ENCODE data around the gene ROBO1. TPM values are rescaled to one million over a fixed set of nuclear protein-coding genes. Genes with fewer than 3 reads are reported as not detected.

Gene ROBO1
- total RNA-seq, 1 experiment from 2014 or later, result 67.6 TPM

GRCh38 chr3:78764634-78765033 lies 1003.2 kb downstream of the ROBO1 start:
- Histone ChIP-seq H3K4me3 (ENCODE audit: low read depth, low read length, poor library complexity, severe bottlenecking) (no peak overlapping the region), H3K9me3 (ENCODE audit: low read depth, low read length, poor library complexity, severe bottlenecking) (no peaks in the 10 kb centered on the region), H3K36me3 (ENCODE audit: insufficient read depth, low read length, poor library complexity, severe bottlenecking) (no peaks in the 10 kb centered on the region), H3K27ac (ENCODE audit: low read depth, low read length, poor library complexity, severe bottlenecking) (no peak overlapping the region), H3K4me1 (ENCODE audit: insufficient read depth, low read length, poor library complexity, severe bottlenecking) (peaks cover 5% of the 10 kb centered on the region), H3K27me3 (replicated peaks; ENCODE audit: insufficient read depth, low read depth, low read length, poor library complexity) (no peaks in the 10 kb centered on the region)
- DNase-seq (ENCODE audit: low spot score), result no peak
- ChIA-PET POLR2A (ENCODE audit: low non-redundant PET) (no interaction called here), CTCF (no interaction called here)
- TF ChIP-seq, protein P1, sequence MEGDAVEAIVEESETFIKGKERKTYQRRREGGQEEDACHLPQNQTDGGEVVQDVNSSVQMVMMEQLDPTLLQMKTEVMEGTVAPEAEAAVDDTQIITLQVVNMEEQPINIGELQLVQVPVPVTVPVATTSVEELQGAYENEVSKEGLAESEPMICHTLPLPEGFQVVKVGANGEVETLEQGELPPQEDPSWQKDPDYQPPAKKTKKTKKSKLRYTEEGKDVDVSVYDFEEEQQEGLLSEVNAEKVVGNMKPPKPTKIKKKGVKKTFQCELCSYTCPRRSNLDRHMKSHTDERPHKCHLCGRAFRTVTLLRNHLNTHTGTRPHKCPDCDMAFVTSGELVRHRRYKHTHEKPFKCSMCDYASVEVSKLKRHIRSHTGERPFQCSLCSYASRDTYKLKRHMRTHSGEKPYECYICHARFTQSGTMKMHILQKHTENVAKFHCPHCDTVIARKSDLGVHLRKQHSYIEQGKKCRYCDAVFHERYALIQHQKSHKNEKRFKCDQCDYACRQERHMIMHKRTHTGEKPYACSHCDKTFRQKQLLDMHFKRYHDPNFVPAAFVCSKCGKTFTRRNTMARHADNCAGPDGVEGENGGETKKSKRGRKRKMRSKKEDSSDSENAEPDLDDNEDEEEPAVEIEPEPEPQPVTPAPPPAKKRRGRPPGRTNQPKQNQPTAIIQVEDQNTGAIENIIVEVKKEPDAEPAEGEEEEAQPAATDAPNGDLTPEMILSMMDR (conservative IDR thresholded peaks at IDR 0.05; ENCODE audit: low read depth, low read length), result no peak
- TF ChIP-seq EZH2 (IDR thresholded peaks at IDR 0.05; ENCODE audit: borderline replicate concordance, low read depth, low read length, poor library complexity, severe bottlenecking), result no peak
- intact Hi-C loops (cut with micrococcal nuclease; ENCODE audit: unreplicated experiment), result no loop called here
- no TSS peak for BruUV-seq (replicated peaks)

GRCh38 chr3:78762121-78762520 lies 1005.7 kb downstream of the ROBO1 start:
- Histone ChIP-seq H3K4me3 (ENCODE audit: low read depth, low read length, poor library complexity, severe bottlenecking) (no peak overlapping the region), H3K27ac (ENCODE audit: low read depth, low read length, poor library complexity, severe bottlenecking) (no peak overlapping the region), H3K27me3 (replicated peaks; ENCODE audit: insufficient read depth, low read depth, low read length, poor library complexity) (no peaks in the 10 kb centered on the region), H3K9me3 (ENCODE audit: low read depth, low read length, poor library complexity, severe bottlenecking) (no peaks in the 10 kb centered on the region), H3K4me1 (ENCODE audit: insufficient read depth, low read length, poor library complexity, severe bottlenecking) (peaks cover 15% of the 10 kb centered on the region), H3K36me3 (ENCODE audit: insufficient read depth, low read length, poor library complexity, severe bottlenecking) (no peaks in the 10 kb centered on the region)
- BruUV-seq (replicated peaks), result no TSS peak
- intact Hi-C loops (cut with micrococcal nuclease; ENCODE audit: unreplicated experiment), result no loop called here
- TF ChIP-seq EZH2 (IDR thresholded peaks at IDR 0.05; ENCODE audit: borderline replicate concordance, low read depth, low read length, poor library complexity, severe bottlenecking), result no peak
- TF ChIP-seq, protein P1 (conservative IDR thresholded peaks at IDR 0.05; ENCODE audit: low read depth, low read length), result no peak
- ChIA-PET POLR2A (ENCODE audit: low non-redundant PET) (no interaction called here), CTCF (no interaction called here)
- DNase-seq (ENCODE audit: low spot score), result no peak

- POLR2A ChIA-PET (ENCODE audit: low non-redundant PET), result no interaction called here
- H3K9me3 ChIP-seq (ENCODE audit: low read depth, low read length, poor library complexity, severe bottlenecking), result no peaks in the 10 kb centered on the region
- intact Hi-C loops (cut with micrococcal nuclease; ENCODE audit: unreplicated experiment), result no loop called here
- no peak overlapping the region for H3K4me3 ChIP-seq (ENCODE audit: low read depth, low read length, poor library complexity, severe bottlenecking)
- H3K27ac ChIP-seq (ENCODE audit: low read depth, low read length, poor library complexity, severe bottlenecking), result no peak overlapping the region
- BruUV-seq (replicated peaks), result no TSS peak
- no peaks in the 10 kb centered on the region for H3K36me3 ChIP-seq (ENCODE audit: insufficient read depth, low read length, poor library complexity, severe bottlenecking)
- DNase-seq (ENCODE audit: low spot score), result no peak
- peaks cover 16% of the 10 kb centered on the region for H3K4me1 ChIP-seq (ENCODE audit: insufficient read depth, low read length, poor library complexity, severe bottlenecking)
- H3K27me3 ChIP-seq (replicated peaks; ENCODE audit: insufficient read depth, low read depth, low read length, poor library complexity), result no peaks in the 10 kb centered on the region
- CTCF ChIA-PET, result no interaction called here
- no peak for TF ChIP-seq EZH2 (IDR thresholded peaks at IDR 0.05; ENCODE audit: borderline replicate concordance, low read depth, low read length, poor library complexity, severe bottlenecking)
- TF ChIP-seq, protein P1 (conservative IDR thresholded peaks at IDR 0.05; ENCODE audit: low read depth, low read length), result no peak
Observed at GRCh38 chr3:78761126-78761525, 1006.7 kb downstream of the ROBO1 start.

All from A673 (cell line).